ENCODE results near the gene CKAP2L. TPM values are rescaled to one million over a fixed set of nuclear protein-coding genes. Genes with fewer than 3 reads are reported as not detected.

Gene CKAP2L
- total RNA-seq, 1 donor from 2014 or later: 2.5 TPM

GRCh38 chr2:112727276-112728028 is 37.0 kb downstream of the CKAP2L start:
- TF ChIP-seq CTCF (IDR thresholded peaks at IDR 0.05; ENCODE audit: insufficient read depth, low read length, poor library complexity, severe bottlenecking): no peak
- DNase-seq (ENCODE audit: low read depth): no peak
- H3K27me3 ChIP-seq (ENCODE audit: control insufficient read depth, insufficient read depth, low read length): no peaks in the 10 kb centered on the region
- no peaks in the 10 kb centered on the region for H3K36me3 ChIP-seq (ENCODE audit: control insufficient read depth, insufficient read depth, low read length)
- no peak overlapping the region for H3K4me3 ChIP-seq (ENCODE audit: low read depth, low read length)

GRCh38 chr2:112726487-112727190 is 37.8 kb downstream of the CKAP2L start:
- no peaks in the 10 kb centered on the region for H3K27me3 ChIP-seq (ENCODE audit: control insufficient read depth, insufficient read depth, low read length)
- TF ChIP-seq CTCF (IDR thresholded peaks at IDR 0.05; ENCODE audit: insufficient read depth, low read length, poor library complexity, severe bottlenecking): peak; percentile 94
- no peaks in the 10 kb centered on the region for H3K36me3 ChIP-seq (ENCODE audit: control insufficient read depth, insufficient read depth, low read length)
- DNase-seq (ENCODE audit: low read depth): peak; percentile 54
- H3K4me3 ChIP-seq (ENCODE audit: low read depth, low read length): no peak overlapping the region

GRCh38 chr2:112725545-112726457 is 38.6 kb downstream of the CKAP2L start:
- no peak for TF ChIP-seq CTCF (IDR thresholded peaks at IDR 0.05; ENCODE audit: insufficient read depth, low read length, poor library complexity, severe bottlenecking)
- no peak overlapping the region for H3K4me3 ChIP-seq (ENCODE audit: low read depth, low read length)
- H3K36me3 ChIP-seq (ENCODE audit: control insufficient read depth, insufficient read depth, low read length): no peaks in the 10 kb centered on the region
- DNase-seq (ENCODE audit: low read depth): no peak
- H3K27me3 ChIP-seq (ENCODE audit: control insufficient read depth, insufficient read depth, low read length): no peaks in the 10 kb centered on the region

GRCh38 chr2:112724591-112725525 is 39.6 kb downstream of the CKAP2L start:
- H3K27me3 ChIP-seq (ENCODE audit: control insufficient read depth, insufficient read depth, low read length): no peaks in the 10 kb centered on the region
- TF ChIP-seq CTCF (IDR thresholded peaks at IDR 0.05; ENCODE audit: insufficient read depth, low read length, poor library complexity, severe bottlenecking): peak; percentile 41
- H3K4me3 ChIP-seq (ENCODE audit: low read depth, low read length): no peak overlapping the region
- no peaks in the 10 kb centered on the region for H3K36me3 ChIP-seq (ENCODE audit: control insufficient read depth, insufficient read depth, low read length)
- no peak for DNase-seq (ENCODE audit: low read depth)

GRCh38 chr2:112723995-112724394 is 40.4 kb downstream of the CKAP2L start:
- no peaks in the 10 kb centered on the region for H3K27me3 ChIP-seq (ENCODE audit: control insufficient read depth, insufficient read depth, low read length)
- no peaks in the 10 kb centered on the region for H3K36me3 ChIP-seq (ENCODE audit: control insufficient read depth, insufficient read depth, low read length)
- no peak overlapping the region for H3K4me3 ChIP-seq (ENCODE audit: low read depth, low read length)
- no peak for TF ChIP-seq CTCF (IDR thresholded peaks at IDR 0.05; ENCODE audit: insufficient read depth, low read length, poor library complexity, severe bottlenecking)
- no peak for DNase-seq (ENCODE audit: low read depth)
